ENCODE results near the gene HERC5.
"Not testable (repeated sequence)": the region's sequence is repeated elsewhere in the genome, so short reads cannot be mapped to it uniquely, and the experiment has no call there.

Gene HERC5

DNA sequence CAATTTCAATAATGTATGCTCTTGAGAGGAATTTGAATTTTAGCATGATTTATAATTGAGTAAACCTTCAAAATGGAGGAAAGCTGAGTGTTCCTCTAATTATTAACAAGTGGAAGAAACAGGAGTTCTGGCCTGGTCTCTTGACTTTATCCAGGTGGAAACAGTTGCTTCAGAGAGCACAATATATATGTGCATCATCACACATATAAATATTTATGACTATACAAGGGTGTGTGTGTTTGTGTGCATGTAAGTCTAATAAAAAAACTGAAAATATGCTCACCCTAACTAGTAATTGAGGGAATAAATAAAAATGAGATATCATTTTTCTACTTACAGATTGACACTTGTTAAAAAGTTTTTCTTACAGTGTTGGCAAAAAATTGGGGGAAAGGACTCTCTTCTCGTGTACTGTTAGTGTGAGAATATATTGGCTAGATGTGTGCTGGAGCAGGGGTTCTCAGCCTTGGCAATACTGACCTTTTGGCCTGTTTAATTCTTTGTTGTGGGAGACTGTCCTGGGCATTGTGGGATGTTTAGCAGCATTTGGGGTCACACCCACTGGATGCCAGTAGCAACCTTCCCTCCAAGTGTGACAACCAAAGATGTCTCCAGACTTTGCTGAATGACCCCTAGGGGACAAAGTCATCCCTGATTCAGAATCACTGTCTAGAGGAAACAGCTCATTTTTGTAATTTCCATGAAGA, 20.8 kb upstream of the HERC5 start:
- Mint-ChIP-seq H3K9me3 (no peaks in the 10 kb centered on the region), H3K4me3 (no peak overlapping the region), H3K4me1 (no peaks in the 10 kb centered on the region), H3K27ac (no peak overlapping the region), H3K27me3 (ENCODE audit: low read depth) (no peaks in the 10 kb centered on the region), H3K36me3 (ENCODE audit: low read depth) (no peaks in the 10 kb centered on the region)
- no peak for TF ChIP-seq CTCF (IDR thresholded peaks at IDR 0.05; ENCODE audit: unreplicated experiment in 3 of 3)

DNA sequence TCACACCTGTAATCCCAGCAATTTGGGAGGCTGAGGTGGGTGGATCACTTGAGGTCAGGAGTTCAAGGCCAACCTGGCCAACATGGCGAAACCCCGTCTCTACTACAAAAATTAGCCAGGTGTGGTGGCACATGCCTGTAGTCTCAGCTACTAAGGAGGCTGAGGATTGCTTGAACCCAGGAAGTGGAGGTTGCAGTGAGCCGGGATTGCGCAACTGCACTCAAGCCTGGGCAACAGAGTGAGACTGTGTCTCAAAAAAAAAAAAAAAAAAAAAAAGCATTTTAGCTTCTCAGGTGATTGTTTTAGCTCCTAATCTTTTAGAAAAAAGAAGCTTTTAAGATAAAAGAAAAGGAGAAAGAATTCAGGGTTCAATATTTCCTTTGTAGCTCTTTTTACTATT, 19.0 kb upstream of the HERC5 start:
- H3K4me1 Mint-ChIP-seq; H3K27ac Mint-ChIP-seq; H3K9me3 Mint-ChIP-seq; H3K36me3 Mint-ChIP-seq (ENCODE audit: low read depth); H3K4me3 Mint-ChIP-seq; H3K27me3 Mint-ChIP-seq (ENCODE audit: low read depth): not testable (repeated sequence)

DNA sequence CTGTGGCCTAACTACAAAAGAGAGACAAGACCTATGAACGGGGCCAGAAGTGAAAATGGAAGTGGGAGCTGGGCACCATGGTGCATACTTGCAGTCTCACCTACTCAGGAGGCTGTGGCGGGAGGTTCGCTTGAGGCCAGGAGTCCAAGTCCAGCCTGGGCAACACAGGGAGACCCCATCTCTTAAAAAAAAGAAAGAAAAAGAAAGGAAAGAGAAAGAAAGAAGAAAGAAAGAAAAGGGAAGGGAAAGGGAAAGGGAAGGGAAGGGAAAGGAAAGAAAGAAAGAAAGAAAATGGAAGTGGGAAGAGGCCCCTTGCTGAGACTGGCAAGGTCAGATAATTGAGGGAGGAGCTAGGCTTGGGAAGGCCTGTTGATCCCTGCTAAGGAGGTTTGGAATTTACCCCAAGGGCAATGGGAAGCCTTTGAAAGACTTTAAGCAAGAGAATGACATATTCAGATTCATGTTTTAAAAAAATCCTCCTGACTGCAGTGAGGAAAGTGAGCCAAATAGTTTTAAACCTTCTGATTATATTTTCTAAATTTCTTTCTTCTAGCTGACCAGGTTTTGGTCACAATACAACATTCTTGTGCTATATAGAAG, 17.7 kb upstream of the HERC5 start:
- H3K36me3 Mint-ChIP-seq (ENCODE audit: low read depth) = peaks cover 5% of the 10 kb centered on the region
- peaks cover 4% of the 10 kb centered on the region for H3K9me3 Mint-ChIP-seq
- no peak overlapping the region for H3K4me3 Mint-ChIP-seq
- H3K27ac Mint-ChIP-seq = peak overlapping the region in 1 of 3 experiments; percentile 9
- H3K27me3 Mint-ChIP-seq (ENCODE audit: low read depth) = peaks cover 5% of the 10 kb centered on the region
- no peaks in the 10 kb centered on the region for H3K4me1 Mint-ChIP-seq
- no peak for TF ChIP-seq CTCF (IDR thresholded peaks at IDR 0.05; ENCODE audit: unreplicated experiment in 3 of 3)

- H3K27me3 Mint-ChIP-seq (ENCODE audit: low read depth) = peaks cover 5% of the 10 kb centered on the region
- no peak overlapping the region for H3K27ac Mint-ChIP-seq
- no peak overlapping the region for H3K4me3 Mint-ChIP-seq
- H3K9me3 Mint-ChIP-seq = peaks cover 4% of the 10 kb centered on the region
- H3K4me1 Mint-ChIP-seq = peaks cover 3% of the 10 kb centered on the region
- TF ChIP-seq CTCF (IDR thresholded peaks at IDR 0.05; ENCODE audit: unreplicated experiment in 3 of 3) = no peak
- H3K36me3 Mint-ChIP-seq (ENCODE audit: low read depth) = peaks cover 5% of the 10 kb centered on the region
Measured at GRCh38 chr4:88440146-88440545, 16.8 kb upstream of the HERC5 start.

GRCh38 chr4:88441696-88442095, 15.2 kb upstream of the HERC5 start:
- Mint-ChIP-seq H3K4me3 (no peak overlapping the region), H3K27ac (no peak overlapping the region), H3K27me3 (ENCODE audit: low read depth) (peaks cover 5% of the 10 kb centered on the region), H3K9me3 (peaks cover 4% of the 10 kb centered on the region), H3K36me3 (ENCODE audit: low read depth) (peaks cover 5% of the 10 kb centered on the region), H3K4me1 (peaks cover 7% of the 10 kb centered on the region)
- no peak for TF ChIP-seq CTCF (IDR thresholded peaks at IDR 0.05; ENCODE audit: unreplicated experiment in 3 of 3)

- Mint-ChIP-seq H3K4me3 (no peak overlapping the region), H3K36me3 (ENCODE audit: low read depth) (peaks cover 5% of the 10 kb centered on the region), H3K27me3 (ENCODE audit: low read depth) (peaks cover 5% of the 10 kb centered on the region), H3K9me3 (peaks cover 4% of the 10 kb centered on the region), H3K27ac (no peak overlapping the region), H3K4me1 (peaks cover 13% of the 10 kb centered on the region)
- no peak for TF ChIP-seq CTCF (IDR thresholded peaks at IDR 0.05; ENCODE audit: unreplicated experiment in 3 of 3)
Measured at GRCh38 chr4:88442689-88443191, 14.2 kb upstream of the HERC5 start.

Measured in nephron (organoid).